Right lobe of liver (tissue), 4 donors: ENCODE measurements around the gene QPRT.

ENCODE experiments used
- CTCF ChIP-seq, 4 donors: fragments of 200-600 bp in 3 of 4; fragments of 450-650 bp in 1 of 4; IDR thresholded peaks; one replicate each; pipeline versions ENCODE4 v1.5.1 to v1.8.0; 2016 to 2022; ENCODE audit warnings: antibody characterized with exemption in 4 of 4, mild to moderate bottlenecking in 2 of 4
- POLR2A ChIP-seq: fragments of 450-650 bp; IDR thresholded peaks from one replicate; pipeline ENCODE4 v1.6.1; 2017; ENCODE audit warnings: antibody characterized with exemption, mild to moderate bottlenecking
- donor health status: DM: no; HTN: no; CAD: no.
- donor health status: DM: no; HTN: no; CAD: no.
- donor health status: DM: no; HTN: yes; CAD: no.

GRCh38 chr16:29680180-29680598, 1.2 kb downstream of the QPRT start:
- TF ChIP-seq CTCF (IDR thresholded peaks at IDR 0.05) = no peak
- no peak for TF ChIP-seq POLR2A
